Middle frontal gyrus (tissue), 1 donor: ENCODE results near the gene CADM2.

ENCODE experiments used
- DNase-seq: peaks from one replicate; pipeline ENCODE4 v3.0.0-alpha.2; 2015; ENCODE audit warnings: low spot score; ENCODE audit errors: extremely low spot score

The CADM2 gene

DNA sequence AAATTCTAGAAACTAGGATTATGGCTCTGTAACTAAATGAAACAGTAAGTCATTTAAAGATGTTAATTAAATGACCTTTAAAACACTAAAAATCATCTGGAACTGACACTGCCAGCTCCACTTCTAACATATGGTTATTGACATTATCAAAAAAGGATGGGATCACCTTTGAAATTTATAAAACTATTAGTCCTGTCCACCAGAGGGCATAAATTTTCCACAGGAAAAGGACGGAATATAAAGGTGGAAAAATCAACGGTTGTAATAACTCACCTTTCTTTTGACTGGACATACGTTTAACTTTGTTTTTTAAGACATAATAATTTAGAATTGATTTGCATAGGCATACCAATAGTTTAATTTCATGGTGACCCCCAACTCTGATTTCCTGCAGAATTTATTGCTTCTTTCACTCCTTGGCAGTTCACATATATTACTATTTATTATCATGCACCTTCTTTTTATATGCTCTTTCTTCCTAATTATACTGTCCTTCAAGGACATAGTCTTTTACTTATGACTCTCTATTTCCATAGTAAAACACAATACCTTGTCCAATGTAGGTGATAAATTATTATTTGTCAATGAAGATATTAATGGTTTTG is 345.7 kb downstream of the CADM2 start:
- no peak for DNase-seq

DNA sequence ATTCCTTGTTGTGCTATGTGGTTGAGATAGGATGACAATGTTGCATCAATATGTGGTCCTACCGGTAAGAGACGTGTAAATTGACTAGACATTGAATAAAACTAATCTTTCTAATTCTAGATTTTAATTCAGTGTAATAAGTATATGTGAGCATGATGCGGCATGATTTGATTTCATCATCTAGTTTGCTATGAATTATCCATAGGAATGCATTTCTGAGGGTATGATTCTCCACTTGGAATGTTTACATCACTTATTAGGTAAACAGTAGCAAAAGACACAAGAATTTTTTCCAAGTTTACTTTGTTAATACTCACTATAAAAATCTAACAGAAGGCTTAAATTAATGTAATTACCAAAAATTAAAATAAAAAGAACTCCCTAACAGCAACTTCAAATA is 353.5 kb downstream of the CADM2 start:
- DNase-seq, result no peak

DNA sequence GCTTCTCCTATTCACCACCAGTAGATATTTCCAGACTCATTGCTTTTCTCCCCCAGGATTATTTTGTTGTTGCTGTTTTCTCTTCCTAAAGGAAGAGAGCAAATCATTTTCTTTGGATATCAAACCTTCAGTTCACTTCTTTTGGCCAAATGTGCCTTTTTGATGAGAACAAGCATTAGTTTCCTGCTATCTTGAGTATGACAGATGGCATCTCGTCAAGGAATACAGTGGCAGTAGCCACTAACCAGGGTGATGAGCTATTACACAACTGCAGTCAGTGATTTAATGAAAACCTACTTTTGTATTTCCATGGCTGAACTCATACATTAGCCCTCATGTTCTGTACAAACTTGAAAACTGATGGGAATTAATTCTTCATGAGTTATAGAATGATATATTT is 354.6 kb downstream of the CADM2 start:
- DNase-seq, result no peak

DNA sequence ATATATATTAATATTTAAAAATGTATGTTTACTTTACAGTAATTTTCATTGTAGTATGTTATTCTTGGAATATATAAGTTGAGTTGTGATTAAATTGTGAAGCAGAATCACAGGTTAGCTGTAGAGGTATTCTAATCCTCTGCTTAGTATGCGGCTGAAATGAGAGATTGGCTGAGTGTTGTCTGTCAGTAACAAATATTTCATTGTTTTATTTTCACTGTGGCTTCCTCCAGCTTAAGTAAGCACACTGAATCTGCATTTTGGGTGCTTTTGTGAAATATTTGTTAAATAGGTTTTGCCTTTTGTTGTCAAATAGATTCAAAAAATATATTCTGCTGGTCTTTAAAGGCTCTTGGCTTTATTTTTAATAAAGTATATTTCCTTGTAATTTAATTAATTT is 357.5 kb downstream of the CADM2 start:
- DNase-seq, result no peak

DNA sequence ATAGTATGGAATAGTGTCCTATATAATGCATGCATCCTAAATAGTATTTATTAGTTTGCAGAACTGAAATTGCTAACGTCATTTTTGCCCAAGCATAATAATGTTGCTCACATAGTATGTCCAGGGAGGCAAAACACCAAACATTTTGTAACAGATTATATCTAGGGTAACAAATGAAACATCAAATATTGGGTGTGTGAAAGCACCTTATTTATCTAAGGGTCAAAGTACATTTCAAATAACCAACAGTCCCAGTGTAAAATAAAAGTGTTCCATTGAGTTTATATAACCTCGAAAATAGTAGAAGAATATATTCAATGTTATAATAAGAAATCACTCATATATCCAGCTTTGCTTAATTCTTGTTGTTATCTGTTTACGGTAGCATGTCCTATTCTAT is 363.1 kb downstream of the CADM2 start:
- DNase-seq, result no peak

DNA sequence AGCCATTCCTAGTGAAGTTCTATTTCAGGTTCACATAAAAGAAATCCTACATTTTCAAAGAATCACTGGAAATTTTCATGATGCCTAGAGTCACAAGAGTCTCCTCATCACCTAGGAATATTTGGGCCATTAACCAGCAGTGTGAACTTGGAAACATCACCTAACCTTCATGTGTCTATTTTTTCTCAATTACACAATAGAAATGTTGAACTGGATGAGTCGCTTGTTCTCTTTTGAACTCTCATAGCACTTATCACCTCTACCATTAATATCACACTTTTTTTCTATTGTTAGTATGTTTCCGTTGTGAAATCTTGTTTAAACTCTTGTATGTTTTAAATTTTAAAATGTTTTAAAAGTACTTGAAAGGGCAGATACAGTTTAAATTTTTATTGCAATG is 371.3 kb downstream of the CADM2 start:
- DNase-seq, result no peak

DNA sequence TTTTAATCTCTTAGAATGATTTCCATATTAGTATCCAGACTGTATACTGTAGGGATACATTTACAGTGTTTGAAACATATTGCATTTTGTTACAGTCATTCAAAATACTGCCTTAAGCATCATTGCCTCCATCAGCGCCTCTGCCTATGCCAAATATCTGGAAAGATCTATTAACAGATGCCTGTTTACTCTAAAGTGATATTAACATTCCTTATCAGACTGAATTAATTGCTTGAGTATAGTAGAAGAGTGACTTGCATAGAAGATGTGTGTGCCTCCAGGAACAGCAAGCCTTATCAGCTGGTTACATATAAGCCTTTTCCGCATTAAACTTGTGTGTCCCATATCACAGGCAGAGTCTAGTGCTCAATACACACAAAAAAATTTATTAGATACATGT is 379.1 kb downstream of the CADM2 start:
- no peak for DNase-seq

DNA sequence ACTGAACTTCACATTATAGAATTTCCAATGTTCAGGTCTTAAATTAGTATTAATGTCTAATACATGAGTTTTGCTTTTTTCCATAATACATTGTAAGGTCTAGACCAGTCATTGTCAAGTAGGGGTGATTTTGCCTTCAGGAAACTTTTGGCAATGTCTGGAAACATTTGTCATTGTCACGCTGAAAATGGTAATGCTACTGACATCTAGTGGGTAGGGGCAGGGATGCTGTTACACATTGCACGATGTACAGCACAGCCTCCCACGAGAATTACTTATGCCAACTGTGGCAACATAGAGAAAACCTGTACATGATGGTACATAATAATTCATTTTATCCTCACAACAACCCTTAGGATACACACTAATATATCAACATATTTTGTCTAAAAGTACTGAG is 384.1 kb downstream of the CADM2 start:
- DNase-seq, result peak; percentile 53

DNA sequence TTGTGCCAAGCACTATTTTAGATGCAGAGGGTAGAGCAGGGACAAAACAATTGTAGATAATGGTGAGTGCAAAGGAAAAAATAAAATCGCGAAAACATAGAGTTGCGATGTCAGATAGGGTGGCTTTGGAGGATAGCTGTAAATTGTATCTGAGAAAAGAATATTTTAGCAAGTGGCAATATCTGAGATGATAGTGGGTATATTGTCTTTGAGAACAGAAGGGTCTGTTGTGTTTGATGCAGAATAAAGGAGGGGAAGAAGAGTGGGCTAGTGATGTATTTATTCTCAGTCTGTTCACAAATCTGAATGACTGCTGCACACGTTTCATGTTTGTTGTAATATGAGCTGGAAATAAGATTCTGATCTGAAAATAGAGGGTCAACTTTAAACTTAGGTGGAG is 396.8 kb downstream of the CADM2 start:
- DNase-seq, result no peak

DNA sequence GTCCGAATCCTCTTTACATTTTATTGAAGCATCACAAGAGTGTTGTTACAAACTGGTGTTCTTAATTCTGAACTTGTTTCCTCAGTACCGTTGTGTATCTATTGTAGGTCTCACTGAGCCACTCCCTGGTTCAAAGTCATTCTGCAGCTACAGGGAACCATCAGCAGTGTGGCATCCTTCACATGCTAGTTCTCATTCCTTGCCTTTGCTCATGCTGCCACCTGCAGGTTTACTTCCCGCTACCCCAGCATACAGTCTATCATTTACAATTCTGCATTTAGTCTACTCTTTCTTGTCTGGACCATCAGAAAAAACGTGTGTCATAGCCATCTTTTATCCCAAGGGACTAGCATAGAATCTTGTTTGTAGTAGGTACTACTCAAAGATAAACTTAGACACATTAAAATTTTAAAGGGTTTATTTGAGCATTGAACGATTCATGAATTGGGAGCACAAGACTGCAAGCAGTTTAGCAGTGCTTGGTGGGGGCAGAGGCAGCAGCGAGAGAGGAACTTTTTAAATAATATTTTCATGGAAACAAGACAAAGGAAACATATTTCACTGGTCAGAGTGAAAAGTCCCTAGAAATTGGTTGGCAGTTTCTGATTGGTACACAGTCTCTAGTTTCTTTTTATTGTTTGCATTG is 402.1 kb downstream of the CADM2 start:
- peak; percentile 77 for DNase-seq

DNA sequence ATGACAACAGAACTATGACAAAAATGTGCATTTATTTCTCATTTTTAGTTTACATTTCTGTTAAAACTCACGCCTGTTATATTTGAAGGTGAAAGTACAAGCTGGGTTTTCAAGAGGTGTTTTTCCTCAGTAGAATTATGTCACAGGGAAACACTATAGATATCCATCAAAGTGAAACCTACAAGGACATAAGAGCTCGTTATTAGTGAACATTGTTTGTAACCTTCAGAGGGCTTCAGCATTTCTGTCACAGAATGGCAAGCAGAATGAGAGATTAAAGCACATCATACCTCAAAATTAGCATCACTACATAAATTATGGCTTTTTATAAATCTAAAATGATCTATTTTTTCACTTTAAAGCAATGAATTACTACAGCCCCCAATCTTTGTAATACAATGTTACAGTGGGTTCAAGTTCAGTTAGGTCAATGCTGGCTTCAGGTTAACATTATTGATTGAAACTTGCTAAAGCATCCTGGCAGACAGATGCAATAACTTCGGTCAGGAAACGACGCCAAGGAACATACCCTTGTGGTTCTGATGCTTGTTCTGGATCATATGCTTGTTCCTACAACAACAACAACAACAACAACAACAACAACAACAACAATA is 405.6 kb downstream of the CADM2 start:
- DNase-seq, result no peak

DNA sequence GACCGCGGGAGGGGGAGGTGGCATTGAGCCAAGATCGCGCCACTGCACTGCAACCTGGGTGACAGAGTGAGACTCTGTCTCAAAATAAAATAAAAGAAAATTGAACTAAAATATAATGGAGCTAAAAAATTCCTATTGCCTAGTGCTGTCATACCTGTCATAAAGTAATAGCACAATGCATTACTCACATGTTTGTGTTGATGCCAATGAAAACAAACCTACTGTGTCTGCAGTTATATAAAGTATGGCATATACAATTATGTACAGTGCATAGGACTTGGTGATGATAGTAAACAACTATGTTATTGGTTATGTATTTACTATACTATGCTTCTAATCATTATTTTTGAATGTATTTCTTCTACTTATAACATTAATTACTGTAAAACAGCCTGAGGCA is 411.6 kb downstream of the CADM2 start:
- DNase-seq, result no peak

DNA sequence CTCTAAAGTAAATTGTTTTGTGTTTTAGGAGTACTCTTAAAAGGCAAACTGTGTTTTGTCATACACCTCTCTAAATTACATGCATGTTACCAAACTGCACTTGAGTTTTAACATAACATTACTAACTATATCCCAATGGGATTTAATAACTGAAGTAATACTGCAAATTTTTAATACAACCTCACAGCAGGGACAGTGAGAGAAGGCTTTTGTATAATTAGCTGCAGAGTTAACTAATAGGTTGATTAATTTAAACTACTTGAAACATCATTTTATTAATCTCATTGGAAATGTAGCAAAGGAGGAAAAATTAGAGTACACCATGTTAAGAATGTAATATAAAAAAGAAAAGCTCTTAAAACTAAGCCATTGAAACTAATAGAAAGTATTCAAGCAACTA is 417.3 kb downstream of the CADM2 start:
- no peak for DNase-seq

DNA sequence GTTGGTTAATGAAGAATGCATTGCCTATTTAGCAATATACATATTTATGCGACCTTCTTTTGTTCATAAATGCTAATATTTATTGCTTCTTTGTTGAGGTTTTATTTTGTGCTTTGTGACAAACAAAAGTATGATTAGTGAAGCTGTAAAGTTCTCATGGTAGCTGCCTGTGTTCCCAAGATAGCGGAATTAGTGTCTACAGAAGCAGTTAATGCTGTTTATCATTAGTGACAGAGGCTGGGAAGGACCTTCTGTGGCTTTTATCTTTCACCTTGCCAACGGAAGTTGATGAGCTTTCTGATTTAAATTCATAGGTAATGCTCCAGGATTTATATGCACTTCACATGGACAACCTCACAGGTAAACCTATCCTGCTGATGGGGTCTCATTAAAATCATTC is 418.3 kb downstream of the CADM2 start:
- no peak for DNase-seq

DNA sequence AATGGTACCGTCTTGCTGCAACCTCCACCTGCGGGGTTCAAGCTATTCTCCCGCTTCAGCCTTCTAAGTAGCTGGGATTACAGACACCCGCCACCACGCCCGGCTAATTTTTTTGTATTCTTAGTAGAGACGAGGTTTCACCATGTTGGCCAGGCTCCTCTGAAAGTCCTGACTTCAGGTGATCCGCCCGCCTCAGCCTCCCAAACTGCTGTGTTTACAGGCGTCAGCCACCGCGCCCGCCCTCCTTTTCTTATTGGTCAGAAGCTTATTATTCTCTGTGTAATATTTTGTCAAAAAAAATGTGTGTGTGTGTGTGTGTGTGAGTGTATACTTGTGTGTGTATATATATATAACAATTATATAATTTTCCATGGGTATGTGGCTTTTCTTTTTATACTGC is 425.6 kb downstream of the CADM2 start:
- DNase-seq, result no peak

DNA sequence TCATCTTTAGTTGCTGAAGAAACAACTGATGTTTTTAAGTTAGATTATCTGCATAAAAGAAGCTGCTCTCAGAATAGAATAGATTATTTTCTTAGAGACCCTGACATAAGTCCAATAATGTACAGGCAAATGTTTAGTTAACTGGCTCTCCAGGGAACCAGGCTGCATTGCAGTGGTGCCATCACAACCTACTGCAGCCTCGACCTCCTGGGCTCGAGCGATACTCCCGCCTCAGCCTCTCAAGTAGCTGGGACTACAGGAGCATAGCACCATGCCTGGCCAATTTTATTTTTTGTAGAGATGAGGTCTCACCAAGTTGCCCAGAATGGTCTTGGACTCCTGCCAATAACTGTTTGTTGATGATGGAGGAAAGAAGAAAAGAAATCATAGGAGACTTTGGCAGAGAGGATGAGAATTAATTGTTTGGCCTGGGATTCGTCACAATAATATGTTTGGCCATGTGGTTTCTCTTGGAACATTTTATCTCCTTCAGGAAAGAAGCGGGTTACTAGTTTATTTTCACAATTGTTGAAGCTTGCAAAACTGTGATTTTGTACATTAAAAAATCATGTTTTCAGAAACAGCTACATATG is 429.2 kb downstream of the CADM2 start:
- no peak for DNase-seq

DNA sequence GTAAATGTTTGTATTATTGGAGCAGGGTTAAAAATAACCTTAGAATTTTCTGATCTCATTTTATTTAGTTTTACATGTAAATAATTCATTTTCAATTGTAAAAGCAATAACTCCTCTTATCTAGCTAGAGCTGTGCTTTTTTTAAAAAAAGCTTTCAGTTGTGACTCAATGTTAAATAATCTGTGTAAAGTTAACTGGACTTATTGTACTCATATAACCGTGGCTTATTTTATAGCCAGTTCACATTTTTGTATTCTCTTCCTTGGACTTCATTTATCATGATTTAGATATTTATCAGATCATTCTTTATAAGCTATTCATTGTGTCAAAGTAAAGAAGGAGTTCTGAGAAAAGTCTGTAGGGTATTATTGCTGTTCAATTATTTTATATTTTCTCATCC is 435.6 kb downstream of the CADM2 start:
- no peak for DNase-seq

DNA sequence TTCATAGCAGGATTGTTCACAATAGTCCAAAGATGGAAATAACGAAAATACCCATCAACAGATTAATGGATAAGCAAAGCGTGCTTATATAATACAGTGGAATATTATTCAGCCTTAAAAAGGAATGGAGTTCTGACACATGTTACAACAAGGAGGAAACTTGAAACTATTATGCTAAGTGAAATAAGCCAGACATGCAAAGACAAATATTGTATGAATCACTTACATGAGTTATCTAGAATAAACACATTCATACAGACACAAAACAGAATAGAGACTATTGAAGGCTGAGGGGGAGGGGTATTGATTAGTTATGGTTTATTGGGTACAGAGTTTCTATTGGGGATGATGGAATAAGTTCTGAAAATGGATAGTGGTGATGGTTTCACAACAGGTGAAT is 438.6 kb downstream of the CADM2 start:
- no peak for DNase-seq

DNA sequence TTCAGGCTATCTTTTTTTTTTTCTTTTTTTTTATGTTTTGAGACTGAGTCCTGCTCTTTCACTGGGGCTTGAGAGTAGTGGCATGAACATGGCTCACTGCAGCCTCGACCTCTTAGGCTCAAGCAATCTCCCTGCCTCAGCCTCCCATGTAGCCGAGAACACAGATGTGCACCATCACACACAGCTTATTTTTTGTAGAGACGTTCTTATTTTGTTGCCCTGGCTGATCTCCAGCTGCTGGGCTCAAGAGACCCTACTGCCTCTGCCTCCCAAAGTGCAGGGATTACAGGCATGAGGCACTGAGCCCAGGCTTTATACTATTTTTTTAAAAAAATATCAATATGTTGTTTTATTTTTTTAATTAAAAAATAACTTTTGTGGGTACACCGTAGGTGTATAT is 467.3 kb downstream of the CADM2 start:
- DNase-seq, result no peak

DNA sequence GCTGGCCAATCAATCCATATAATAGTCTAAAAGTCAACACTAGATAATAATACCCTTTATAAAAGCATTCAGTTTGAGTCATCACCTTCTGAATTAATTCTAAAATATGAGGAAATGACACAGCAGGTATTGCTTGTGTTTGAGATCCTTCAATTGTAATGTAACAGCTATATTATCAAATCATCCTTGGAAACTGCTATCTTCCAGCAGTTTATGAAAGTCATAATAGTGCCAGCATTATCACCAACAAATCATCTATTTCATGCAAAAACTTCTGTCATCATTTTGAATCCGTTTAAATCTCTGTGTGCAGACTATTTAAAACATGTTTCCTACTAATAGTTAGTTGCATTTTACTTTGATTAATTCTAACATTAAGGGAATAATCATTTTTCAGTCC is 468.7 kb downstream of the CADM2 start:
- DNase-seq, result no peak

DNA sequence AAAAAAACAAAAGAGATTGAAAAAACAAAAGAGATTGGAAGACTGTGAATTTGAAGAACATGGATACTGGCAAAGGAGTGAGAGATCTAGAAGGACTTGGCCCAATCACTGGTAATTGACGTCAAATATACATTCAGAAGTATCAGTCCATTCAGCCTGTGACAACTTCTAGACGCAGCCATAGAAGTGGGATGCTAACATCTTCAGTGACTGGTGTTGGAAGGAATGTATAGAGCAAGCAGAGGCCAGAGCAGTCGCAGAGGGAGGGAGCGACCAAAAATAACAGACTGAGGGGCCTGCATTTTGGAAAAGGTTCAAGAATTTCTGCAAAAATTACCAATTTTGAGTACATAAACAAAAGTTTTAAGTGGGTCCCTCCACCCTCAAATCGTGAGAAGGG is 473.3 kb downstream of the CADM2 start:
- DNase-seq, result no peak

DNA sequence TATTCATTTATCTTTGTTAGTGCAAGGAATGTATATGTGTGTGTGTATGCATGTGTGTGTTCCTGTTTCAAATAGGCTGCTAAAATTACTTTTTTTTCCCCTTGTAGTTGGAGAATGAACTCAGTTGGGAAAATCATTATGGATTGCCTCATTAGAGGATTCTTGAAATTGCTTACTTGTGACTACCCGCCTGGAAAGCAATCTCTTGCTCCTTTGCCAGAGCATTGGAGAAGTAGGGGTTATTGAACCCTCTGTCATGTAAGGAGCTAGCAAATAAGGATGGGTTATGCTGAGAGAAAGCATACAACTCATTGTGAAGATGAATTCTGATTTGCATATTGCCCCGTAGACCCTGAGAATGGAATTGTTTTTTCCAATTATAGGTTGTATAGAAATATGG is 474.5 kb downstream of the CADM2 start:
- DNase-seq, result no peak
